Activated naive CD4-positive, alpha-beta T cell treated with anti-CD3 and anti-CD28 coated beads, Interleukin-2, amount 50 U/mL, for 72 hours (primary cell): ENCODE measurements around the gene EIPR1. TPM values are rescaled to one million over a fixed set of nuclear protein-coding genes. Genes with fewer than 3 reads are reported as not detected.
"Not testable (repeated sequence)": the region's sequence is repeated elsewhere in the genome, so short reads cannot be mapped to it uniquely, and the experiment has no call there.

ENCODE experiments used
- ATAC-seq, 2 donors: fragments of 150-1000 bp; cut with Tn5 transposase; 2 replicates each; pipeline ENCODE4 v1.10.0; 2021; ENCODE audit warnings: mild to moderate bottlenecking in 2 of 2, moderate library complexity in 2 of 2
- DNase-seq, 2 donors: peaks; one replicate each; pipeline ENCODE4 v3.0.0; 2021 to 2022; ENCODE audit warnings: low spot score in 2 of 2
- H3K27ac Mint-ChIP-seq, 2 donors: one replicate each; pipeline ENCODE4 v1.8.0; 2022; ENCODE audit warnings: mild to moderate bottlenecking in 2 of 2, mixed read lengths in 2 of 2
- H3K36me3 Mint-ChIP-seq, 2 donors: one replicate each; pipeline ENCODE4 v1.8.0; 2022; ENCODE audit warnings: mixed read lengths in 2 of 2
- H3K9me3 Mint-ChIP-seq, 2 donors: one replicate each; pipeline ENCODE4 v1.8.0; 2022; ENCODE audit warnings: mixed read lengths in 2 of 2
- total RNA-seq, 2 donors: library from RNA; stranded (reverse); gene quantifications; one replicate each; pipeline ENCODE4 v1.2.3, GENCODE V29; 2022

EIPR1 gene
- total RNA-seq, 2 donors from 2014 or later, result 28.0 to 43.6 TPM

- peak within 1 kb of the TSS; percentile 97 to 98 for H3K27ac Mint-ChIP-seq
These were observed 2.3 kb upstream of the EIPR1 start, which contains the start of gene TRAPPC12 for GRCh38 chr2:3379647-3380534. Gene TRAPPC12 (plus strand): TSS chr2:3379694. CDS start chr2:3387624, 7,930 bp downstream.

GRCh38 chr2:3379339-3379646 is 1.7 kb upstream of the EIPR1 start:
- Mint-ChIP-seq H3K27ac (peak overlapping the region; percentile 97 to 98), H3K9me3 (peaks cover 0 to 4% of the 10 kb centered on the region in 2 donors), H3K36me3 (peaks cover 5 to 14% of the 10 kb centered on the region in 2 donors)
- no peak for DNase-seq
- ATAC-seq, result no peak

More at GRCh38 chr2:3379647-3380534, 2.3 kb upstream of the EIPR1 start, which contains the start of gene TRAPPC12:
- DNase-seq, result peak; percentile 87 to 93
- ATAC-seq, result peak; percentile 77 to 78
- peaks cover 5 to 14% of the 10 kb centered on the region in 2 donors for H3K36me3 Mint-ChIP-seq
- peaks cover 0 to 4% of the 10 kb centered on the region in 2 donors for H3K9me3 Mint-ChIP-seq

- H3K9me3 Mint-ChIP-seq, result peaks cover 0 to 4% of the 10 kb centered on the region in 2 donors
- peak overlapping the region; percentile 97 to 98 for H3K27ac Mint-ChIP-seq
- peak; percentile 49 to 58 for ATAC-seq
- peaks cover 5 to 14% of the 10 kb centered on the region in 2 donors for H3K36me3 Mint-ChIP-seq
- DNase-seq, result no peak
These were observed 373 bp downstream of the EIPR1 start for GRCh38 chr2:3377279-3377611.

GRCh38 chr2:3376821-3377220 is 797 bp downstream of the EIPR1 start:
- DNase-seq, result no peak
- H3K36me3 Mint-ChIP-seq, result peaks cover 4 to 14% of the 10 kb centered on the region in 2 donors
- H3K9me3 Mint-ChIP-seq, result peaks cover 0 to 4% of the 10 kb centered on the region in 2 donors
- no peak for ATAC-seq
- peak overlapping the region; percentile 97 to 98 for H3K27ac Mint-ChIP-seq

- H3K27ac Mint-ChIP-seq, H3K9me3 Mint-ChIP-seq, ATAC-seq, DNase-seq: not testable (repeated sequence)
- peaks cover 6 to 13% of the 10 kb centered on the region in 2 donors for H3K36me3 Mint-ChIP-seq
These were observed 8.1 kb downstream of the EIPR1 start for GRCh38 chr2:3369340-3370181.

GRCh38 chr2:3368261-3368722 is 9.3 kb downstream of the EIPR1 start:
- ATAC-seq (no peak), DNase-seq (no peak)
- H3K36me3 Mint-ChIP-seq, result peaks cover 6 to 13% of the 10 kb centered on the region in 2 donors
- H3K27ac Mint-ChIP-seq, result peak overlapping the region in 1 of 2 donors; percentile 45
- no peaks in the 10 kb centered on the region for H3K9me3 Mint-ChIP-seq

- no peaks in the 10 kb centered on the region for H3K9me3 Mint-ChIP-seq
- ATAC-seq, result no peak
- H3K36me3 Mint-ChIP-seq, result peaks cover 6 to 13% of the 10 kb centered on the region in 2 donors
- no peak for DNase-seq
- H3K27ac Mint-ChIP-seq, result no peak overlapping the region
These were observed 12.4 kb downstream of the EIPR1 start for GRCh38 chr2:3365219-3365618.

GRCh38 chr2:3361518-3362389 is 15.9 kb downstream of the EIPR1 start:
- Mint-ChIP-seq H3K36me3 (no peaks in the 10 kb centered on the region), H3K9me3 (no peaks in the 10 kb centered on the region), H3K27ac (peak overlapping the region; percentile 63 to 66)
- DNase-seq (no peak), ATAC-seq (no peak)

GRCh38 chr2:3357926-3358325 is 19.7 kb downstream of the EIPR1 start:
- Mint-ChIP-seq H3K27ac (no peak overlapping the region), H3K9me3 (no peaks in the 10 kb centered on the region), H3K36me3 (peaks cover 11 to 16% of the 10 kb centered on the region in 2 donors)
- ATAC-seq (no peak), DNase-seq (no peak)

- peaks cover 16 to 20% of the 10 kb centered on the region in 2 donors for H3K36me3 Mint-ChIP-seq
- H3K9me3 Mint-ChIP-seq, H3K27ac Mint-ChIP-seq, ATAC-seq, DNase-seq: not testable (repeated sequence)
These were observed 20.2 kb downstream of the EIPR1 start for GRCh38 chr2:3357446-3357845.

- no peak overlapping the region for H3K27ac Mint-ChIP-seq
- DNase-seq (no peak), ATAC-seq (no peak)
- H3K9me3 Mint-ChIP-seq, result peaks cover 5% of the 10 kb centered on the region in 2 donors
- H3K36me3 Mint-ChIP-seq, result peaks cover 19 to 25% of the 10 kb centered on the region in 2 donors
These were observed 20.8 kb downstream of the EIPR1 start for GRCh38 chr2:3356799-3357198.

GRCh38 chr2:3355951-3356569 is 21.6 kb downstream of the EIPR1 start:
- peaks cover 5 to 11% of the 10 kb centered on the region in 2 donors for H3K9me3 Mint-ChIP-seq
- no peak for DNase-seq
- H3K36me3 Mint-ChIP-seq, result peaks cover 19 to 32% of the 10 kb centered on the region in 2 donors
- ATAC-seq, result no peak
- H3K27ac Mint-ChIP-seq, result no peak overlapping the region

GRCh38 chr2:3354986-3355385 is 22.6 kb downstream of the EIPR1 start:
- peaks cover 5 to 19% of the 10 kb centered on the region in 2 donors for H3K9me3 Mint-ChIP-seq
- DNase-seq (no peak), ATAC-seq (no peak)
- no peak overlapping the region for H3K27ac Mint-ChIP-seq
- H3K36me3 Mint-ChIP-seq, result peaks cover 26 to 43% of the 10 kb centered on the region in 2 donors

- ATAC-seq (no peak), DNase-seq (no peak)
- Mint-ChIP-seq H3K27ac (no peak overlapping the region), H3K36me3 (peaks cover 50 to 68% of the 10 kb centered on the region in 2 donors), H3K9me3 (peaks cover 5 to 20% of the 10 kb centered on the region in 2 donors)
These were observed 28.4 kb downstream of the EIPR1 start for GRCh38 chr2:3349211-3349693.

- ATAC-seq, result no peak
- Mint-ChIP-seq H3K36me3 (peaks cover 45 to 64% of the 10 kb centered on the region in 2 donors), H3K9me3 (peaks cover 5 to 20% of the 10 kb centered on the region in 2 donors)
These were observed 28.9 kb downstream of the EIPR1 start for GRCh38 chr2:3348767-3349166.

More at GRCh38 chr2:3348767-3349166, 28.9 kb downstream of the EIPR1 start:
- H3K27ac Mint-ChIP-seq, result no peak overlapping the region
- DNase-seq, result no peak
